GM23338 (cell line): Measurements from ENCODE around the gene PYM1. TPM values are rescaled to one million over a fixed set of nuclear protein-coding genes. Genes with fewer than 3 reads are reported as not detected.

Source experiments
- ATAC-seq: fragments of 200-7000 bp; cut with Tn5 transposase; 3 replicates; pipeline ENCODE4 v1.9.1; 2020
- DNase-seq: peaks from one replicate; pipeline ENCODE4 v3.0.0-alpha.2; 2015; ENCODE audit warnings: low spot score
- H2AFZ ChIP-seq: fragments of 200-600 bp; sonication (generic); 2 replicates; pipeline ENCODE4 v1.8.0; 2016; ENCODE audit warnings: antibody characterized with exemption, mild to moderate bottlenecking, moderate library complexity
- H3F3A ChIP-seq: fragments of 200-600 bp; sonication (generic); replicated peaks from 2 replicates; pipeline ENCODE4 v1.8.0; 2017; ENCODE audit warnings: antibody characterized with exemption, mixed run types, low read depth
- H3K27ac ChIP-seq: fragments of 200-600 bp; sonication (generic); 2 replicates; pipeline ENCODE4 v1.6.1; 2016; ENCODE audit warnings: low read depth
- H3K27me3 ChIP-seq: fragments of 200-600 bp; sonication (generic); 2 replicates; pipeline ENCODE4 v1.8.0; 2016; ENCODE audit warnings: mild to moderate bottlenecking, mixed run types, moderate library complexity; ENCODE audit not compliant: insufficient read depth
- H3K36me3 ChIP-seq: fragments of 200-600 bp; sonication (generic); 2 replicates; pipeline ENCODE4 v1.8.0; 2016; ENCODE audit warnings: mild to moderate bottlenecking; ENCODE audit not compliant: insufficient read depth
- H3K4me1 ChIP-seq: fragments of 200-600 bp; sonication (generic); 2 replicates; pipeline ENCODE4 v1.8.0; 2016; ENCODE audit warnings: mild to moderate bottlenecking, moderate library complexity; ENCODE audit not compliant: insufficient read depth
- H3K4me2 ChIP-seq: fragments of 200-600 bp; sonication (generic); 2 replicates; pipeline ENCODE4 v1.7.1; 2017; ENCODE audit warnings: mixed run types
- H3K4me3 ChIP-seq: fragments of 200-600 bp; sonication (generic); 2 replicates; pipeline ENCODE4 v1.6.1; 2016; ENCODE audit warnings: mixed run types
- H3K79me2 ChIP-seq: fragments of 200-600 bp; sonication (generic); replicated peaks from 2 replicates; pipeline ENCODE4 v1.8.0; 2017; ENCODE audit warnings: mild to moderate bottlenecking; ENCODE audit not compliant: insufficient read depth
- H3K9me2 ChIP-seq: fragments of 200-600 bp; sonication (generic); 2 replicates; pipeline ENCODE4 v1.8.0; 2017; ENCODE audit not compliant: insufficient read depth
- H4K20me1 ChIP-seq: fragments of 200-600 bp; sonication (generic); replicated peaks from 2 replicates; pipeline ENCODE4 v1.8.0; 2017; ENCODE audit warnings: mild to moderate bottlenecking; ENCODE audit not compliant: insufficient read depth
- H3K27ac Mint-ChIP-seq: 2 replicates; pipeline ENCODE4 v1.8.0; 2020; ENCODE audit warnings: inconsistent platforms, mild to moderate bottlenecking, moderate library complexity, mixed read lengths
- H3K27me3 Mint-ChIP-seq: 3 replicates; pipeline ENCODE4 v1.8.0; 2022; ENCODE audit warnings: low read depth, mild to moderate bottlenecking, moderate library complexity, mixed read lengths, inconsistent platforms; ENCODE audit not compliant: insufficient read depth, poor library complexity
- H3K36me3 Mint-ChIP-seq: 3 replicates; pipeline ENCODE4 v1.8.0; 2021; ENCODE audit warnings: low read depth, mild to moderate bottlenecking, inconsistent platforms, moderate library complexity, mixed read lengths
- H3K4me1 Mint-ChIP-seq: 3 replicates; pipeline ENCODE4 v1.8.0; 2020; ENCODE audit warnings: mild to moderate bottlenecking, inconsistent platforms, mixed read lengths
- H3K4me3 Mint-ChIP-seq: 3 replicates; pipeline ENCODE4 v1.8.0; 2021; ENCODE audit warnings: moderate library complexity, mild to moderate bottlenecking, inconsistent platforms, mixed read lengths
- H3K9me3 Mint-ChIP-seq: 3 replicates; pipeline ENCODE4 v1.8.0; 2020; ENCODE audit warnings: moderate library complexity, mild to moderate bottlenecking, inconsistent platforms, mixed read lengths
- CREB1 ChIP-seq: fragments of 250-450 bp; sonication (Bioruptor Pico); IDR thresholded peaks from 2 replicates; pipeline ENCODE4 v1.5.0; 2020; ENCODE audit warnings: low read depth, mild to moderate bottlenecking, moderate library complexity
- CTCF ChIP-seq, 2 experiments: fragments of 200-600 bp in 1 of 2; sonication (generic) in 1 of 2; conservative IDR thresholded peaks; 2 replicates each; pipeline versions ENCODE4 v1.5.1 to v1.6.1; 2016 to 2017; ENCODE audit warnings: antibody characterized with exemption in 2 of 2, low read depth in 2 of 2, mild to moderate bottlenecking in 2 of 2, moderate library complexity in 1 of 2
- POLR2AphosphoS5 ChIP-seq: IDR thresholded peaks from 2 replicates; pipeline ENCODE4 v1.6.1; 2016; ENCODE audit warnings: antibody characterized with exemption, low read depth
- polyA plus RNA-seq: library from polyadenylated mRNA; unstranded; fragments of >200 nt; fragmentation: Nextera tagmentation; extraction: Ambion mirVana; gene quantifications from 2 replicates; pipeline ENCODE4 v1.2.1, GENCODE V29; 2016
- total RNA-seq: library from RNA; depleted of rRNA; stranded (reverse); fragments of >200 nt; shearing (Covaris generic); gene quantifications from 2 replicates; pipeline ENCODE4 v1.2.3, GENCODE V29; 2014
- TF ChIP-seq, protein P1 (sequence below): IDR thresholded peaks from one replicate; pipeline ENCODE4 v1.6.1; 2018; ENCODE audit warnings: antibody characterized with exemption; ENCODE audit not compliant: unreplicated experiment
- TF ChIP-seq, protein P2 (sequence below): IDR thresholded peaks from 2 replicates; pipeline ENCODE4 v1.6.1; 2016; ENCODE audit warnings: antibody characterized with exemption

The PYM1 gene
- total and polyA plus RNA-seq, 2 experiments from 2014 or later, result 70.2 to 150 TPM

- no peak overlapping the region for H3K27ac Mint-ChIP-seq
- H3K36me3 Mint-ChIP-seq, result no peaks in the 10 kb centered on the region
- H3K27me3 Mint-ChIP-seq, result peaks cover 10% of the 10 kb centered on the region
- H3K9me3 Mint-ChIP-seq, result no peaks in the 10 kb centered on the region
- Histone ChIP-seq H3K4me2 (no peak overlapping the region), H3K36me3 (no peaks in the 10 kb centered on the region), H3K27ac (no peak overlapping the region), H2AFZ (no peak overlapping the region), H4K20me1 (no peaks in the 10 kb centered on the region), H3F3A (no peaks in the 10 kb centered on the region), H3K4me1 (peaks cover 5% of the 10 kb centered on the region), H3K79me2 (no peaks in the 10 kb centered on the region), H3K9me2 (no peaks in the 10 kb centered on the region), H3K4me3 (no peak overlapping the region), H3K27me3 (no peaks in the 10 kb centered on the region)
- ATAC-seq (no peak), DNase-seq (no peak)
- peaks cover 9% of the 10 kb centered on the region for H3K4me1 Mint-ChIP-seq
- TF ChIP-seq, protein P1, sequence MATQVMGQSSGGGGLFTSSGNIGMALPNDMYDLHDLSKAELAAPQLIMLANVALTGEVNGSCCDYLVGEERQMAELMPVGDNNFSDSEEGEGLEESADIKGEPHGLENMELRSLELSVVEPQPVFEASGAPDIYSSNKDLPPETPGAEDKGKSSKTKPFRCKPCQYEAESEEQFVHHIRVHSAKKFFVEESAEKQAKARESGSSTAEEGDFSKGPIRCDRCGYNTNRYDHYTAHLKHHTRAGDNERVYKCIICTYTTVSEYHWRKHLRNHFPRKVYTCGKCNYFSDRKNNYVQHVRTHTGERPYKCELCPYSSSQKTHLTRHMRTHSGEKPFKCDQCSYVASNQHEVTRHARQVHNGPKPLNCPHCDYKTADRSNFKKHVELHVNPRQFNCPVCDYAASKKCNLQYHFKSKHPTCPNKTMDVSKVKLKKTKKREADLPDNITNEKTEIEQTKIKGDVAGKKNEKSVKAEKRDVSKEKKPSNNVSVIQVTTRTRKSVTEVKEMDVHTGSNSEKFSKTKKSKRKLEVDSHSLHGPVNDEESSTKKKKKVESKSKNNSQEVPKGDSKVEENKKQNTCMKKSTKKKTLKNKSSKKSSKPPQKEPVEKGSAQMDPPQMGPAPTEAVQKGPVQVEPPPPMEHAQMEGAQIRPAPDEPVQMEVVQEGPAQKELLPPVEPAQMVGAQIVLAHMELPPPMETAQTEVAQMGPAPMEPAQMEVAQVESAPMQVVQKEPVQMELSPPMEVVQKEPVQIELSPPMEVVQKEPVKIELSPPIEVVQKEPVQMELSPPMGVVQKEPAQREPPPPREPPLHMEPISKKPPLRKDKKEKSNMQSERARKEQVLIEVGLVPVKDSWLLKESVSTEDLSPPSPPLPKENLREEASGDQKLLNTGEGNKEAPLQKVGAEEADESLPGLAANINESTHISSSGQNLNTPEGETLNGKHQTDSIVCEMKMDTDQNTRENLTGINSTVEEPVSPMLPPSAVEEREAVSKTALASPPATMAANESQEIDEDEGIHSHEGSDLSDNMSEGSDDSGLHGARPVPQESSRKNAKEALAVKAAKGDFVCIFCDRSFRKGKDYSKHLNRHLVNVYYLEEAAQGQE, result no peak
- TF ChIP-seq POLR2AphosphoS5, result no peak
- TF ChIP-seq, protein P2, sequence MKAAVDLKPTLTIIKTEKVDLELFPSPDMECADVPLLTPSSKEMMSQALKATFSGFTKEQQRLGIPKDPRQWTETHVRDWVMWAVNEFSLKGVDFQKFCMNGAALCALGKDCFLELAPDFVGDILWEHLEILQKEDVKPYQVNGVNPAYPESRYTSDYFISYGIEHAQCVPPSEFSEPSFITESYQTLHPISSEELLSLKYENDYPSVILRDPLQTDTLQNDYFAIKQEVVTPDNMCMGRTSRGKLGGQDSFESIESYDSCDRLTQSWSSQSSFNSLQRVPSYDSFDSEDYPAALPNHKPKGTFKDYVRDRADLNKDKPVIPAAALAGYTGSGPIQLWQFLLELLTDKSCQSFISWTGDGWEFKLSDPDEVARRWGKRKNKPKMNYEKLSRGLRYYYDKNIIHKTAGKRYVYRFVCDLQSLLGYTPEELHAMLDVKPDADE, result no peak
- no peak overlapping the region for H3K4me3 Mint-ChIP-seq
Measured at GRCh38 chr12:55942055-55942454, 14.4 kb upstream of the PYM1 start.

DNA sequence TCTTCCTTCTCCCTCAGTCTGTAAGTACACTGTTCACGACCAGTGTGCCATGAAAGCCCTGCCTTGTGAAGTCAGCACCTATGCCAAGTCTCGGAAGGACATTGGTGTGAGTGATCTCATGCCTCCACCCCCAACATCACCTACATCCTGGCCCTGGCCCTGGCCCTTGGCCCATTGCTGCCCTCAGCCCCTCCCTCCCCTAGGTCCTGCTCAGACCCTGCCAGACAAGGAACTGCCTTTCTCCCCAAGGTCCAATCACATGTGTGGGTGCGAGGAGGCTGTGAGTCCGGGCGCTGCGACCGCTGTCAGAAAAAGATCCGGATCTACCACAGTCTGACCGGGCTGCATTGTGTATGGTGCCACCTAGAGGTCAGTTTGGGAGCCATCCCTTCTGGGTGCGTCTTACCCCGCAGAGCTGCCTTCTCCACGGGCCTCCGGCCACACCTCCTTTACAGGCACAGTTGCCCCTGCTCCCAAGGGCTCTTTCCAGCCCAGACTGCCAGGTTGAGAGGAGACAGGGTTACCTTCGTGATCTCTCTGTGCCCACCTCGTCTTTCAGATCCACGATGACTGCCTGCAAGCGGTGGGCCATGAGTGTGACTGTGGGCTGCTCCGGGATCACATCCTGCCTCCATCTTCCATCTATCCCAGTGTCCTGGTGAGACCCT, 12.5 kb upstream of the PYM1 start:
- no peak overlapping the region for H3K27ac Mint-ChIP-seq
- no peak overlapping the region; the same call in 2 of the 3 replicates for H3K4me3 Mint-ChIP-seq
- Histone ChIP-seq H3K9me2 (no peaks in the 10 kb centered on the region), H3K4me1 (peaks cover 8% of the 10 kb centered on the region), H3K79me2 (no peaks in the 10 kb centered on the region), H3K4me2 (peak overlapping the region; percentile 41), H4K20me1 (no peaks in the 10 kb centered on the region), H3K27me3 (peaks cover 4% of the 10 kb centered on the region), H3K27ac (peak overlapping the region; percentile 26; the same call in 1 of the 2 replicates), H3F3A (no peaks in the 10 kb centered on the region), H3K36me3 (no peaks in the 10 kb centered on the region), H3K4me3 (0 out of 2 replicates have a peak overlapping the region, but pooled peaks have one; percentile 1), H2AFZ (peak overlapping the region; percentile 80; the same call in 1 of the 2 replicates)
- no peaks in the 10 kb centered on the region for H3K9me3 Mint-ChIP-seq
- ATAC-seq (peak; percentile 94), DNase-seq (peak; percentile 97)
- H3K27me3 Mint-ChIP-seq, result peaks cover 16% of the 10 kb centered on the region
- peaks cover 9% of the 10 kb centered on the region for H3K4me1 Mint-ChIP-seq
- H3K36me3 Mint-ChIP-seq, result no peaks in the 10 kb centered on the region
- peak; percentile 11; the same call in 1 of the 2 replicates for TF ChIP-seq CREB1 (CRISPR knock-in tag)
- peak; percentile 85 to 97 for TF ChIP-seq CTCF (conservative IDR thresholded peaks at IDR 0.05; ENCODE audit: low read depth in 2 of 2)
- TF ChIP-seq POLR2AphosphoS5, result no peak
- TF ChIP-seq, protein P1, result no peak
